Activated CD8-positive, alpha-beta memory T cell treated with anti-CD3 and anti-CD28 coated beads, Interleukin-2, amount 50 U/mL, for 24 hours (primary cell): ENCODE results near the gene AAMP.

Experiments
- DNase-seq: peaks from one replicate; pipeline ENCODE4 v3.0.0-alpha.2; 2020; ENCODE audit errors: extremely low read depth

The AAMP gene

DNA sequence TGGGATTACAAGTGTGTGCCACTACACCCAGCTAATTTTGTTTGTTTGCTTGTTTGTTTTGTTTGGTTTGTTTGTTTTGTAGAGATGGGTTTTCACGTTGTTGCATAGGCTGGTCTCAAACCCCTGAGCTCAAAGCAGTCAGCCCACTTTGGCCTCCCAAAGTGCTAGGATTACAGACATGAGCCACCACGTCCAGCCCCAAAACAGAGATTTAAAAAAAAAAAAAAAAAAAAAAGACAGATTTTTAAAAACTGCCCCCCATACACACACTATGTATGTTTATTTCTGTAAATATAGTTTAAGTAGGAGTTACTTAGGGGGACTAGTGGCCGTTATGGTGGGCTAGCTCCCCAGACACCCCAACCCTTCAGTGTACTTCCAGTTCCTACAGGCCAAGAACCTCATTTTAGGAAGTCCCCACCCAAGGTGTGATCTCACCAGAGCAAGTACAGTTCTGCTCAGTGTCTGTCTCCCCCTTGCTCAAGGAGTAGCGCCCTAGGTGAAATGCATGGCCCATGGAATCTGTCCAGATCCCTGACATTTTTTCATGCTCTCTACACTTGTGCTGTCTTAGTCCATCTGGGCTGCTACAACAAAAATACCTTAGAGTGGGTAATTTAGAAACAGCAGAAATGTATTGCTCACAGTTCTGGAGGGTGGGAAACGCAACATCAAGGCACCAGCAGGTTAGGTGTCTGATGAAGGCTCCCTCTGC, 23.9 kb upstream of the AAMP start:
- no peak for DNase-seq

GRCh38 chr2:218292048-218293014, 22.4 kb upstream of the AAMP start, which contains the start of gene TMBIM1:
TSS of gene TMBIM1 (minus strand) at chr2:218292503. CDS start at chr2:218282141, 10,362 bp downstream.
- no peak for DNase-seq

- DNase-seq = no peak
Observed at GRCh38 chr2:218291318-218292047, 21.5 kb upstream of the AAMP start.

GRCh38 chr2:218290316-218291261, 20.7 kb upstream of the AAMP start:
- DNase-seq = no peak

DNA sequence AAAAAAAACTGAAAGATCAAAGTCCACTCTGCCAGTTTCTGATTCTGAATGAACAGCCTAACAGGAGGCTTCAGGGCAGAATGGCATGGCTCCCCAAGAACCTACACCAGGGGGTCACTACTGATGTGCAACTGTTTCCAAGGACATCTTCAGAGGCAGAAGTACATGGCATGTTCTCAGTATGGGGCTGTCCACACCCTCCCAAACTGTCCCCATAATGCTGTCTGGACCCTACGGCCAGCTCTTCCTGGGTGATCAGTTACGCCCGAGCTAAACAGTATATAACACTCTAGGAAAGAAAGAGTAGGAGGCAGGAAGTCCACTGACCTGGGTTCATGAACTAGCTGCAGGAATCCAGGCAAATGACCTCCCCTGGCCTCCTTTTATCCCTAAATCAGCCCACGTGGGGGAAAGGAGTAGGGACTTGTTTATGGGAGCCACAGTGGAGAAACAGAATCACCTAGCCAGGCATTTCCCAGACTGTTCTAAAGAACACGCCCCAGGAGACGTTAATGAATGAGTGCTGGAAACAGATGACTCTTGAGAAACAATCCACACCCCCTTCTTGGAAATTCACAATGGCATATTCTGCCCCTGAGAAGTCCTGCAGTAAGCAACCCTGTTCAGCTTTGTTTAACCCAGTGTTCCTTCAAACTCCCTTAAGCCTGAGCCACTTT, 19.8 kb upstream of the AAMP start:
- DNase-seq = no peak

- peak; percentile 56 for DNase-seq
Observed at GRCh38 chr2:218286570-218287459, 16.9 kb upstream of the AAMP start.

GRCh38 chr2:218285604-218286003, 15.7 kb upstream of the AAMP start:
- no peak for DNase-seq

DNA sequence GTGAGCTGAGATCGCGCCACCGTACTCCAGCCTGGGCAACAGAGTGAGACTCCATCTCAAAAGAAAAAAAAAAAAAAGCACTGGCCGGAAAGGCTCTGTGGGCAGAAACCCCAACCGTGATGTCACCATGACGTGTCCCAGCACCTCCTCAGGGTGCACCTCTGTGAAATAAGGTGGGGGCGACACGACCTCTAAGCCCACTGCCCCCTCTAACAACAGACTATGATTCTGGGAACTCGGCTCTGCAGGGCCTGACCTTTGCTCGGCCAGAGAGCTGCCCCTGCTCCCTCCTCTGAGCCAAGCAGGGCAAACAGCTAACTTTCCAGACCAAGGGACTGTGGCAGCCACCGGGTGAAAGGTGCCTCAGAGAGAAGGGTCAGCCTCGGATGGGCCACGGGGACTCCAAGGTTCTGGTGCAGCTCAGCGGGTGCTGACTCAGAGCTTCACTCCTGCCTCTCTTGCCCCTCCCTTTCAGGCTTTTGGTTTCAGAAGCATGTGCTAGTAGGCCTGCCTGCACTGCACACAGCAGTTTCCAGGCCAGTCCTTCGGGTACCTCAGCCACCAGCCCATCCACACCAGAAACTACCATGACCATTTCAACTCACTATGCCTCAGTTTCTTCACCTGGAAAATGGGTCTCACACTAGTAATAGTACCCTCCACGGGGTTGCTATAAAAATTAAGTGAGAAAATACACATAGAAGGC, 14.3 kb upstream of the AAMP start:
- no peak for DNase-seq

GRCh38 chr2:218282173-218282991, 12.4 kb upstream of the AAMP start:
- DNase-seq = no peak

- no peak for DNase-seq
Observed at GRCh38 chr2:218281449-218281848, 11.5 kb upstream of the AAMP start.

DNA sequence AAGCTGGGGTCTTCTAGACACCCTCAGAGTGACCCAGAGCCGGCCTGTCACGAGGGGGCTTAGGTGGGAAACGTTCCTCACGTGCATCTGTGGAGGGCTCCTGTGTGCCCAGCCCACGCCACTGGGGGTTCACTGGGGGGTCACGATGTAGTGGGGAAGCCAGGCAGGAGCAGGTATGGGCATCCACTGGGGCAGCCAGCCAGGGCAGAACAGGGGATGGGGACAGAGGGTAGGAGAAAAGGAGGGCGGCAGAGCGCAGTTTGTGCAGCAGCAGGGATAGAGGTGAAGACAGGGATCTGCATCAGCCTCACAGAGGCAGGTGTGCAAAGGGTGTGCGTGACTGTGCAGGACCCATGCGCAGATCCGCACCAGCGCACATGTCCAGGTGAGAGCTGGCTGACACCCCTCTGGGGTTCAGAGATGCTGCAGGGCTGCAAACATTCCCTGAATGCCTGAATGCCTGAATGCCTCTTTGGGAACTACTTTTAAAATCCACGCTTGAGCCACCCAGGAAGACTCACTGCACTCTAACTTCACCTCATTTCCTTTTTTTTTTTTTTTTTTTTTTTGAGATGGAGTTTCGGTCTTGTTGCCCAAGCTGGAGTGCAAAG, 10.4 kb upstream of the AAMP start:
- DNase-seq = no peak

DNA sequence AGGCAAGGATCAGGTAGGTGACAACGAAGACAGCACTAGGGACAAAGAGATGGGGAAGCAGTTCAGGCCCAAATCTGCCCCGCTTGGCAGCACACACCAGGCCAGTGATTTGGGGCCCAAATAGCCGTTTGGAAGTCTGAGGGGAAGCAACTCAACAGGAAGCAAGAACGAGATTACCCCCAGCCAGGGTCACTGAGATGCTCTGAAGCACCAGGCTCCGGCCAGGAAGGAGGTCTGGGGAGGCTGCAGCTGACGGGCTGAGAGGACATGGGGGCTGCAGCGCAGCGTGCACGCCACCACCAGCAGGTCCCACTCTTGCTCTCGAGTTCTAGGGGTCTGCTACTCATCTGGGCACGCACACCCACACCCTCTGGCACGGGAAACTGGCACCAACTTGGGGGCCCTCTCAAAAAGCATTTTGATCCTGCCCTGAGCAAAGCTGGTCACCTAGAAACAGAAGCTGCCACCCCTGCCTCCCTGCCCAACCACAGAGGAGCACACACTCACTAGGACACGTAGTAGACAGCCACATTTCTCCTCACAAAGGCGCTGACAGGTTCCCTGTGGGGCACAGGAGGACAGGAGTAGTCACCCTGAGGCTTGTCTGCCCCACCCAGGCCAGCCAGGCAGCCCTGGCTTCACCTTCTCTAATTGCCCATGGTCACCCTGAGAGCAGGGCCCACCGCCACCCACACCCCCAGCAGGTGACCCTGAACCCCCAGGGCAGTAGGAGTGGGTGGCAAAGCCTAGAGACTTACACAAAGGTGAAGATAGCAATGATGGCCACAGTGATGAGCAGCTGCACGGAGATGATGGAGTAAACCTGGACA, 8.8 kb upstream of the AAMP start:
- no peak for DNase-seq

GRCh38 chr2:218277921-218278320, 8.0 kb upstream of the AAMP start:
- no peak for DNase-seq

DNA sequence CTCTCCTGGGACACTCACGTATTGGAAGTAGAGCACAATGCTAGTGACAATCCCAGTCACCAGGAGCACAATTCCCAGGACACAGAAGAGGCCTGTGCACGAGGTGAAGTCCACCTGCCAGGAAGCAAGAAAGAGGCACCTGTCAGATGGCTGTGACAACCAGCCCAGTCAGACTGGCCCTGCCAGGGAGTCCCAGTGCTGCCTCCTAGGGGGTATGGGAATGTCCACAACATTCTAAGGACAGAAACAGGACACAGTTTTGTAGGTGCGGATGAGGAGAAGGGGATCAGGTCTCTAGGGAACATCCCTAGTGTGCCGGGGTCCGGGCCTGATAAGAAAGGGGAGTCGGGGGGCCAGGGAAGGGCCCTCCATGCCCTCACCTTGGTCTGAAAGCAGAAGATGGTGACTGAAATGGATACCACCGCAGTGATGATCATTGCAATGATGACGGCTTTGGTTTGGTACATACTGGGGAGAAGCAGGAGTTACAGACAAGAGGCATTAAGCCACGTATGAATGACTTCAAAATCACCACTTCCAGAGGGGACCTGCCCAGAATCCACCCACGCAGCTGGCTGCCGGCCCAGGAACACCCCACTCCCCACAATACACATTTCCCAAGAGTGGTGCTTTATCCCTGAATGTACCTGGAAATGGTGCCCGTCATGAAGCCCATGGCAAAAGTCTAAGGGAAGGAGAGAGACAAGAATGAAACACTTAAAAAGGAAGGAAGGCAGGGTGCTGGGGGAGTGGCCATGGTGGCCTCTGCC, 7.2 kb upstream of the AAMP start:
- no peak for DNase-seq

DNA sequence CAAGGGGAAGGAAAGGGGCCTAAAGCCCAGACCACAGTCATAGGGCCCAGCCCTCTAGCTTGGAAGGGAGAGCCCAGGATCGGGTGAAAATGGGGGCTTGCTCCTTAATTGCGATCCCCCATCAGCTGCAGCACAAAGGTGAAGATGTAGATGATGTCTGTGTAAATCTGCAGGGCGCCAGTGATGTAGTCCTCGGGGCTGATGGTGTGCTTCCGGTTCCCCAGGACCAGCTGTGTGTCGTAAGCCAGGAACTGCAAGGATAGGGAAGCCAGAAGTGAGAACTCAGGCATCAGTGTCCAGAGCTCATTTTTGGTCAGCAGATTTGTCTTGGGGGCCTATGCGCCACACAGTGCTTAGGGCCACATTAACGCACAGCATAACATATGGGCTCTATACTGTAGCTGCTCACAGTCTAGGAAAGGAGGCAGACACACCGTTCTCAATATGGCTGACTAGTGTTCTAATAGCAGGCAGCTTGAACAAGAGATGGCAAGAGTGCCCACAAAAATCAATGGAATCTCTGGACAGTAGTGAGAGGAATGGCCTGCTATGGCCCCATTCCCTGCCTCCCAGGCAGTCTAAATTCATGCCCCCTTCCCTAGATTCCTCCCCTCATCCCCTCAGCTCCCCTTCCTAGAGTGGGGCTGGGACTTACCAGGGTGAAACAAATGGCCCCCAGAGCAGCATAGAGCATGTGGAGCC, 5.6 kb upstream of the AAMP start:
- no peak for DNase-seq
